ENCODE results near the gene FURIN. TPM values are rescaled to one million over a fixed set of nuclear protein-coding genes. Genes with fewer than 3 reads are reported as not detected.

The FURIN gene
- total and polyA plus RNA-seq, 2 of the 8 experiments (the other 6 are each of a cell fraction or from before 2014, with no cell fraction given): 15.8 to 32.1 TPM

DNA sequence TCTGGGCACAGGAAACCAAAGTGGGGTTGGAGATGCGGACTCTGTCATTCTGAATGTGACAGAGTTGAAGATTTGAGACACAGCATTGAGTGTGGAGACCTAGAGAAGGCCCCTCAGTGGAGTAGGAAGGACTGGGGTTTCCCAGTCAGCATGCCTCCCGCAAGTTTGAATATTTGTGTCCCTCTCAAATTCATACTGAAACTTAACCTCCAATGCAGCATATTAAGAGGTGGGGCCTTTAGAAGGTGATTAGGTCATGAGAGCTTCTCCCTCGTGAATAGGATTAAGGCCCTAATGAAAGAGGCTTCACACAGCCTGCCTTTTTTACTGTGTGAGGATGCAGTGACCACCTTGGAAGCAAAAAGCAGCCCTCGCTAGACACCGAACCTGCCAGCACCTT, 56.0 kb downstream of the FURIN start:
- Histone ChIP-seq H3K56ac (replicated peaks; ENCODE audit: insufficient read length, low read depth, low read length) (no peak overlapping the region), H3K79me1 (ENCODE audit: low read depth, low read length) (no peaks in the 10 kb centered on the region), H2BK5ac (ENCODE audit: low read depth, low read length) (no peak overlapping the region), H3K27me3 (replicated peaks in 1 of 4; ENCODE audit: control insufficient read depth in 3 of 4, extremely low read depth in 1 of 4, insufficient read depth in 3 of 4, low read length in 3 of 4) (no peaks in the 10 kb centered on the region; a peak in 1 of 7 replicates), H3K9me3 (ENCODE audit: insufficient read depth in 2 of 2, low read depth in 1 of 2, low read length in 1 of 2) (no peaks in the 10 kb centered on the region), H3K18ac (ENCODE audit: extremely low read depth, low read length) (no peak overlapping the region), H3K14ac (ENCODE audit: insufficient read length) (no peak overlapping the region), H2BK12ac (ENCODE audit: low read depth, low read length) (no peak overlapping the region), H3K4me1 (replicated peaks in 1 of 4; ENCODE audit: control insufficient read depth in 3 of 4, insufficient read depth in 4 of 4, low read length in 3 of 4) (no peaks in the 10 kb centered on the region), H3K4me3 (ENCODE audit: extremely low read depth in 1 of 4, insufficient read depth in 2 of 4, low read depth in 3 of 4, low read length in 4 of 4) (no peak overlapping the region), H2BK120ac (replicated peaks; ENCODE audit: low read depth, low read length) (no peak overlapping the region), H4K20me1 (replicated peaks in 1 of 2; ENCODE audit: control insufficient read depth in 1 of 2, insufficient read depth in 2 of 2, low read length in 2 of 2) (peaks cover 0 to 1% of the 10 kb centered on the region in 2 experiments), H4K8ac (ENCODE audit: extremely low read depth, insufficient read depth, low read length) (no peak overlapping the region), H2BK15ac (ENCODE audit: low read length) (0 out of 2 replicates have a peak overlapping the region, but pooled peaks have one; percentile 46), H4K91ac (replicated peaks; ENCODE audit: insufficient read length, low read length) (no peak overlapping the region), H2AK5ac (ENCODE audit: low read depth, low read length) (no peak overlapping the region), H3K23ac (ENCODE audit: insufficient read length) (no peak overlapping the region), H3K79me2 (ENCODE audit: control insufficient read depth in 1 of 2, insufficient read depth in 2 of 2, low read length in 2 of 2) (no peaks in the 10 kb centered on the region), H3K27ac (ENCODE audit: low read depth, low read length) (no peak overlapping the region), H3K23me2 (ENCODE audit: low read depth, low read length) (no peaks in the 10 kb centered on the region), H2BK20ac (ENCODE audit: low read length) (no peak overlapping the region), H3K4ac (replicated peaks; ENCODE audit: insufficient read length, low read depth, low read length) (no peak overlapping the region), H4K5ac (ENCODE audit: insufficient read length, low read depth, low read length) (no peak overlapping the region), H3K36me3 (ENCODE audit: control insufficient read depth in 2 of 4, insufficient read depth in 4 of 4, low read length in 3 of 4) (no peaks in the 10 kb centered on the region; a peak in 2 of 8 replicates), H3K9ac (replicated peaks in 1 of 4; ENCODE audit: extremely low read depth in 1 of 4, low read depth in 3 of 4, low read length in 3 of 4) (no peak overlapping the region; a peak in 1 of 7 replicates), H2AFZ (ENCODE audit: low read length) (no peak overlapping the region), H3K4me2 (ENCODE audit: insufficient read depth in 1 of 2, low read depth in 2 of 2, low read length in 2 of 2) (no peak overlapping the region)
- CTCF ChIA-PET (ENCODE audit: partially characterized antibody): interaction anchor here (1.4 to 4.6 kb wide), 2 partner anchors 8 to 31 kb away, joined by 4 to 58 read pairs; partner anchors contain the start of genes HDDC3 and UNC45A
- DNase-seq (ENCODE audit: low read depth in 1 of 2, low spot score in 2 of 2) (no peak), FAIRE-seq (no peak)
- 92% methylated on average over 5 of the region's 5 CpGs; no CpG with 5 or more reads in 1 of the 2 experiments for WGBS, 2 experiments (ENCODE audit: extremely low coverage in 1 of 2, insufficient coverage in 1 of 2, insufficient read length in 1 of 2, insufficient replicate concordance in 2 of 2, low coverage in 1 of 2, low lambda C conversion rate in 2 of 2, missing lambda C conversion rate in 1 of 2)
- POLR2A ChIA-PET (ENCODE audit: partially characterized antibody): interaction anchor here (0.6 to 1.7 kb wide), 2 partner anchors 11 to 18 kb away, joined by 3 to 4 read pairs; partner anchors contain the start of gene UNC45A
- no peak for TF ChIP-seq RAD21 (IDR thresholded peaks at IDR 0.05 in 1 of 2, conservative IDR thresholded peaks at IDR 0.05 in 1 of 2; ENCODE audit: low read depth in 2 of 2, low read length in 2 of 2)
- no peak for TF ChIP-seq HDAC2 (IDR thresholded peaks at IDR 0.05; ENCODE audit: borderline replicate concordance in 1 of 2, low read depth in 2 of 2, low read length in 2 of 2)
- TF ChIP-seq USF2 (IDR thresholded peaks at IDR 0.05; ENCODE audit: low read length): no peak
- TF ChIP-seq, protein P1, sequence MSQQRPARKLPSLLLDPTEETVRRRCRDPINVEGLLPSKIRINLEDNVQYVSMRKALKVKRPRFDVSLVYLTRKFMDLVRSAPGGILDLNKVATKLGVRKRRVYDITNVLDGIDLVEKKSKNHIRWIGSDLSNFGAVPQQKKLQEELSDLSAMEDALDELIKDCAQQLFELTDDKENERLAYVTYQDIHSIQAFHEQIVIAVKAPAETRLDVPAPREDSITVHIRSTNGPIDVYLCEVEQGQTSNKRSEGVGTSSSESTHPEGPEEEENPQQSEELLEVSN (IDR thresholded peaks at IDR 0.05): no peak
- TF ChIP-seq TBP (IDR thresholded peaks at IDR 0.05; ENCODE audit: low read depth, low read length): no peak
- no peak for TF ChIP-seq ZNF274 (IDR thresholded peaks at IDR 0.05; ENCODE audit: borderline replicate concordance, extremely low read depth, low read length)
- TF ChIP-seq FOSL1 (IDR thresholded peaks at IDR 0.05; ENCODE audit: insufficient read depth, low read depth, low read length): no peak
- TF ChIP-seq RBBP5 (IDR thresholded peaks at IDR 0.05; ENCODE audit: borderline replicate concordance, low read depth, low read length): no peak

All from H1 (cell line).